ENCODE data around the gene RNF26. TPM values are rescaled to one million over a fixed set of nuclear protein-coding genes. Genes with fewer than 3 reads are reported as not detected.

RNF26 gene
- total and polyA plus RNA-seq, 2 donors (not counting 3 experiments of a cell fraction or from before 2014, with no cell fraction given), result 40.1 to 43.8 TPM

- Histone ChIP-seq H3K9ac (replicated peaks; ENCODE audit: extremely low read depth, insufficient read depth, low read length) (no peak overlapping the region), H3K4me2 (ENCODE audit: insufficient read depth, low read length) (no peak overlapping the region), H3K9me1 (replicated peaks; ENCODE audit: control insufficient read depth, extremely low read depth, insufficient read depth, low read length) (no peaks in the 10 kb centered on the region), H2AFZ (ENCODE audit: low read depth, low read length) (no peak overlapping the region), H3K4me1 (ENCODE audit: control insufficient read depth, extremely low read depth, insufficient read depth, low read length) (no peaks in the 10 kb centered on the region), H3K27ac (ENCODE audit: insufficient read depth, low read depth, low read length) (no peak overlapping the region), H3K79me2 (ENCODE audit: control insufficient read depth, insufficient read depth, low read length) (no peaks in the 10 kb centered on the region), H4K20me1 (replicated peaks; ENCODE audit: control insufficient read depth, extremely low read depth, insufficient read depth, low read length) (no peaks in the 10 kb centered on the region), H3K4me3 (replicated peaks in 1 of 3; ENCODE audit: insufficient read depth in 1 of 3, low read depth in 1 of 3, low read length in 3 of 3) (no peak overlapping the region), H3K36me3 (ENCODE audit: control insufficient read depth in 2 of 2, extremely low read depth in 1 of 2, insufficient read depth in 2 of 2, low read length in 2 of 2) (no peaks in the 10 kb centered on the region), H3K9me3 (replicated peaks; ENCODE audit: control insufficient read depth, insufficient read depth, low read length) (no peaks in the 10 kb centered on the region), H3K27me3 (ENCODE audit: control insufficient read depth in 2 of 2, insufficient read depth in 2 of 2, low read length in 2 of 2) (peaks cover 12 to 20% of the 10 kb centered on the region in 2 experiments)
- POLR2A ChIA-PET, result no interaction called here
- dilution Hi-C loops (cut with MboI; ENCODE audit: extremely low pct_ligation_motif_present, low sequenced_read_pairs) (no loop called here), intact Hi-C loops (cut with micrococcal nuclease) (no loop called here)
- no TSS peak for BruUV-seq (replicated peaks)
- FAIRE-seq, result no peak
- CTCF ChIA-PET, result interaction anchor here (1.2 to 2.8 kb wide), 4 partner anchors 8 to 24 kb away, joined by 6 to 21 read pairs (median 12); no protein-coding TSS in a partner anchor
- no peak for TF ChIP-seq POLR2A (IDR thresholded peaks at IDR 0.05; ENCODE audit: low read depth, low read length)
- no peak for TF ChIP-seq FOS (IDR thresholded peaks at IDR 0.05; ENCODE audit: borderline replicate concordance, insufficient read depth, low read length)
- TF ChIP-seq JUN (IDR thresholded peaks at IDR 0.05; ENCODE audit: borderline replicate concordance, insufficient read depth, insufficient read length, low read depth), result no peak
- TF ChIP-seq EZH2 (IDR thresholded peaks at IDR 0.05; ENCODE audit: borderline replicate concordance, low read depth, low read length, severe bottlenecking), result no peak
- no peak for TF ChIP-seq MYC (IDR thresholded peaks at IDR 0.05; ENCODE audit: low read depth, low read length)
- no peak for TF ChIP-seq GATA2 (IDR thresholded peaks at IDR 0.05; ENCODE audit: insufficient read depth, insufficient read length, low read depth, low read length)
- TF ChIP-seq MAX (IDR thresholded peaks at IDR 0.05; ENCODE audit: insufficient read depth, insufficient read length), result no peak
- TF ChIP-seq CTCF (IDR thresholded peaks at IDR 0.05; ENCODE audit: extremely low read depth in 1 of 2, insufficient read depth in 1 of 2, low read depth in 1 of 2, low read length in 2 of 2), result no peak
- no peak for TF ChIP-seq POLR2AphosphoS5 (IDR thresholded peaks at IDR 0.05; ENCODE audit: insufficient read depth, low read depth, low read length)
- no peak for DNase-seq (ENCODE audit: low read depth, low spot score)
Observed at GRCh38 chr11:119362741-119363080, 28.4 kb downstream of the RNF26 start.
